Measurements from ENCODE around the gene CKB. TPM values are rescaled to one million over a fixed set of nuclear protein-coding genes. Genes with fewer than 3 reads are reported as not detected.

CKB gene
- total and polyA plus RNA-seq, 2 experiments from 2014 or later: 18.5 to 28.0 TPM

- H3F3A ChIP-seq (ENCODE audit: insufficient read depth): peaks cover 22% of the 10 kb centered on the region
- 50% methylated on average over 2 of the region's 2 CpGs for WGBS, 2 experiments (ENCODE audit: low coverage in 1 of 2, low lambda C conversion rate in 2 of 2, missing lambda C conversion rate in 2 of 2)
- no peak overlapping the region for H3K4me2 ChIP-seq (ENCODE audit: unreplicated experiment)
- H3K27ac ChIP-seq: no peak overlapping the region
- H4K20me1 ChIP-seq (ENCODE audit: insufficient read depth): no peaks in the 10 kb centered on the region
- H3K9me2 ChIP-seq (ENCODE audit: insufficient read depth): no peaks in the 10 kb centered on the region
- peaks cover 49% of the 10 kb centered on the region for H3K79me2 ChIP-seq (ENCODE audit: insufficient read depth)
- no peak overlapping the region for H2AFZ ChIP-seq
- no peaks in the 10 kb centered on the region for H3K9me3 ChIP-seq (ENCODE audit: low read depth)
- H3K27me3 ChIP-seq (replicated peaks; ENCODE audit: insufficient read depth): no peaks in the 10 kb centered on the region
- H3K4me3 ChIP-seq: no peak overlapping the region
- no peak for TF ChIP-seq EZH2phosphoT487 (IDR thresholded peaks at IDR 0.05; ENCODE audit: insufficient read depth, low read depth)
- TF ChIP-seq EZH2 (IDR thresholded peaks at IDR 0.05; ENCODE audit: insufficient read depth, poor library complexity, severe bottlenecking): no peak
- no peak overlapping the region for H3K9ac ChIP-seq
- DNase-seq: no peak
- H3K4me1 ChIP-seq (ENCODE audit: insufficient read depth): peaks cover 15% of the 10 kb centered on the region
- in situ Hi-C loops (cut with MboI): no loop called here
- H3K36me3 ChIP-seq (ENCODE audit: low read depth): peaks cover 42% of the 10 kb centered on the region
Observed at GRCh38 chr14:103495854-103496253, 26.8 kb downstream of the CKB start.

DNA sequence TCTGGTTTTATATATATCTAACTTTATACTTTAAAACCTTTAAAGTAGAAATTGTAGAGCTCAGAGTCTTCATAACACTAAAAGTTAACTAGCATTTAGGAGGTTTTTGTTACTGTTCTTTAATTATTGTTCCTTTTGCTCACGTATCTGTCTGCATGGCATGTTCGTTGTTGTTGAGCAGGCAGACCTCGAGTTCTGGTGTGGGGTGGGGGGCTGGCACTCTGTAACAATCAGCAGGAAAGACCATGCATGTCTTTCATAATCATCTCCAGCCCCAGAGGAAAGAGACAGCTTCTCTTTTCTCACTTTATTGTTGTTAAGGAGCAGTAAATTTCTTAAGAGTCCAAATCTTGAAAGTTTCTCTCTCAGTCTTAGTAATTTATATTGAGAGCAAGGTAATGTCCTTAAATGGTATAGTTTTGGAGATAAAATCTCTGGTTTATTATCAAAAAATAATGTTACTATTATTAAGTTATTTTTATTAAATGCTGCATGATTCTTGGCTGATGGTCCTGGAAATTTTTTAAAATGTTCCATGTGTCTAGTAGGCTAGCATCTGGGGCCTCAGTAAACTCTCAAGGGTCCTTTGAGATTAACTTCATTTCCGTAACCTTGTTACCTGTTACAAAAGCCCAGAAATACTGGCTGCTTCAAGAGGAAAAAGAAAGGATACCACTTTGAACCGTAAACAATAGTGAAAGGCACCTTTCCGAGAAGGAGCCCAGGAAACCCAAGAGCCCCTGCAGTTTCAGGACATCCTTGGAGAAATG, 30.3 kb downstream of the CKB start:
- DNase-seq: no peak
- H3K27me3 ChIP-seq (replicated peaks; ENCODE audit: insufficient read depth): no peaks in the 10 kb centered on the region
- H3F3A ChIP-seq (ENCODE audit: insufficient read depth): peaks cover 5% of the 10 kb centered on the region
- WGBS, 2 experiments (ENCODE audit: low coverage in 1 of 2, low lambda C conversion rate in 2 of 2, missing lambda C conversion rate in 2 of 2): 46 to 54% methylated on average over 6 of the region's 6 CpGs
- no peak overlapping the region for H3K4me3 ChIP-seq
- H3K79me2 ChIP-seq (ENCODE audit: insufficient read depth): peaks cover 61% of the 10 kb centered on the region
- no peaks in the 10 kb centered on the region for H3K9me3 ChIP-seq (ENCODE audit: low read depth)
- in situ Hi-C loops (cut with MboI): no loop called here
- peak overlapping the region; percentile 27; the same call in 1 of the 2 replicates for H3K9ac ChIP-seq
- H3K9me2 ChIP-seq (ENCODE audit: insufficient read depth): no peaks in the 10 kb centered on the region
- TF ChIP-seq EZH2 (IDR thresholded peaks at IDR 0.05; ENCODE audit: insufficient read depth, poor library complexity, severe bottlenecking): no peak
- no peak for TF ChIP-seq EZH2phosphoT487 (IDR thresholded peaks at IDR 0.05; ENCODE audit: insufficient read depth, low read depth)
- peaks cover 28% of the 10 kb centered on the region; the same call in 1 of the 2 replicates for H3K36me3 ChIP-seq (ENCODE audit: low read depth)
- peak overlapping the region; percentile 75 for H3K27ac ChIP-seq
- no peak overlapping the region for H2AFZ ChIP-seq
- H3K4me2 ChIP-seq (ENCODE audit: unreplicated experiment): no peak overlapping the region
- H3K4me1 ChIP-seq (ENCODE audit: insufficient read depth): peaks cover 23% of the 10 kb centered on the region
- H4K20me1 ChIP-seq (ENCODE audit: insufficient read depth): no peaks in the 10 kb centered on the region

GRCh38 chr14:103491691-103492090, 30.9 kb downstream of the CKB start:
- H3K27ac ChIP-seq: peak overlapping the region; percentile 75; the same call in 1 of the 2 replicates
- H3K4me3 ChIP-seq: no peak overlapping the region
- peaks cover 30% of the 10 kb centered on the region; the same call in 1 of the 2 replicates for H3K36me3 ChIP-seq (ENCODE audit: low read depth)
- no peaks in the 10 kb centered on the region for H3K27me3 ChIP-seq (replicated peaks; ENCODE audit: insufficient read depth)
- 36 to 40% methylated on average over 10 of the region's 10 CpGs for WGBS, 2 experiments (ENCODE audit: low coverage in 1 of 2, low lambda C conversion rate in 2 of 2, missing lambda C conversion rate in 2 of 2)
- no peaks in the 10 kb centered on the region for H3K9me3 ChIP-seq (ENCODE audit: low read depth)
- peaks cover 23% of the 10 kb centered on the region for H3K4me1 ChIP-seq (ENCODE audit: insufficient read depth)
- H2AFZ ChIP-seq: no peak overlapping the region
- no peak overlapping the region for H3K4me2 ChIP-seq (ENCODE audit: unreplicated experiment)
- no peak for DNase-seq
- peaks cover 61% of the 10 kb centered on the region for H3K79me2 ChIP-seq (ENCODE audit: insufficient read depth)
- in situ Hi-C loops (cut with MboI): no loop called here
- H3F3A ChIP-seq (ENCODE audit: insufficient read depth): peaks cover 5% of the 10 kb centered on the region
- no peak overlapping the region for H3K9ac ChIP-seq
- no peaks in the 10 kb centered on the region for H3K9me2 ChIP-seq (ENCODE audit: insufficient read depth)
- H4K20me1 ChIP-seq (ENCODE audit: insufficient read depth): no peaks in the 10 kb centered on the region
- TF ChIP-seq EZH2phosphoT487 (IDR thresholded peaks at IDR 0.05; ENCODE audit: insufficient read depth, low read depth): no peak

DNA sequence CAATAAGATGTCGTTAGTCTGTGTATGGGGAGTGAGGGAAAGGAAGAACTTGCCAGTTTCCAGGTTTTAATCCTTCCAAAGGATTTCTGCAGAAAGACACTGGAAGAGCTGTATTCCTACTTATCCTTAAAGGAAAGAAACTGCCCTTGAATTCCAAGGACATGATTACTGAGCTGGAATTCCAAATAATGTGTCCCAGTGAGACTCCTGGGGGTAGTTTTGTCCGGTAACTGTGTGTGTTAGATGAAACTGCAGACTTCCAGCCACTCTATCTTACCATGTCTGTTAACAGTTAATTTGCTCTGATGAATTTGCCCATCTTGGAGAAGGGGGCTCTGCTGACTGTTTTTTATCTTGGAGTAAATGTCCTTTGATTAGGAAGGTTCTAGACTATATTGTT, 33.0 kb downstream of the CKB start:
- peaks cover 17% of the 10 kb centered on the region for H3K36me3 ChIP-seq (ENCODE audit: low read depth)

More for the DNA sequence above, 33.0 kb downstream of the CKB start:
- Histone ChIP-seq H4K20me1 (ENCODE audit: insufficient read depth) (no peaks in the 10 kb centered on the region), H3K9me2 (ENCODE audit: insufficient read depth) (no peaks in the 10 kb centered on the region), H3K27ac (0 out of 2 replicates have a peak overlapping the region, but pooled peaks have one; percentile 14), H3K9ac (no peak overlapping the region), H3K79me2 (ENCODE audit: insufficient read depth) (peaks cover 60% of the 10 kb centered on the region), H3K4me3 (no peak overlapping the region), H3K9me3 (ENCODE audit: low read depth) (no peaks in the 10 kb centered on the region), H3F3A (ENCODE audit: insufficient read depth) (peaks cover 5% of the 10 kb centered on the region), H3K4me2 (ENCODE audit: unreplicated experiment) (no peak overlapping the region), H3K4me1 (ENCODE audit: insufficient read depth) (peaks cover 23% of the 10 kb centered on the region), H3K27me3 (replicated peaks; ENCODE audit: insufficient read depth) (no peaks in the 10 kb centered on the region), H2AFZ (no peak overlapping the region)
- WGBS, 2 experiments (ENCODE audit: low coverage in 1 of 2, low lambda C conversion rate in 2 of 2, missing lambda C conversion rate in 2 of 2): 92 to 93% methylated on average over 2 of the region's 2 CpGs
- DNase-seq: no peak
- no peak for TF ChIP-seq EZH2 (IDR thresholded peaks at IDR 0.05; ENCODE audit: insufficient read depth, poor library complexity, severe bottlenecking)
- no peak for TF ChIP-seq EZH2phosphoT487 (IDR thresholded peaks at IDR 0.05; ENCODE audit: insufficient read depth, low read depth)
- in situ Hi-C loops (cut with MboI): no loop called here
